Activated gamma-delta T cell (primary cell): ENCODE results near the gene SOX13.
"Not testable (repeated sequence)": the region's sequence is repeated elsewhere in the genome, so short reads cannot be mapped to it uniquely, and the experiment has no call there.

Experiments
- DNase-seq: peaks from one replicate; lab custom pipeline; 2025; lab: John Stamatoyannopoulos, UW

The SOX13 gene

DNA sequence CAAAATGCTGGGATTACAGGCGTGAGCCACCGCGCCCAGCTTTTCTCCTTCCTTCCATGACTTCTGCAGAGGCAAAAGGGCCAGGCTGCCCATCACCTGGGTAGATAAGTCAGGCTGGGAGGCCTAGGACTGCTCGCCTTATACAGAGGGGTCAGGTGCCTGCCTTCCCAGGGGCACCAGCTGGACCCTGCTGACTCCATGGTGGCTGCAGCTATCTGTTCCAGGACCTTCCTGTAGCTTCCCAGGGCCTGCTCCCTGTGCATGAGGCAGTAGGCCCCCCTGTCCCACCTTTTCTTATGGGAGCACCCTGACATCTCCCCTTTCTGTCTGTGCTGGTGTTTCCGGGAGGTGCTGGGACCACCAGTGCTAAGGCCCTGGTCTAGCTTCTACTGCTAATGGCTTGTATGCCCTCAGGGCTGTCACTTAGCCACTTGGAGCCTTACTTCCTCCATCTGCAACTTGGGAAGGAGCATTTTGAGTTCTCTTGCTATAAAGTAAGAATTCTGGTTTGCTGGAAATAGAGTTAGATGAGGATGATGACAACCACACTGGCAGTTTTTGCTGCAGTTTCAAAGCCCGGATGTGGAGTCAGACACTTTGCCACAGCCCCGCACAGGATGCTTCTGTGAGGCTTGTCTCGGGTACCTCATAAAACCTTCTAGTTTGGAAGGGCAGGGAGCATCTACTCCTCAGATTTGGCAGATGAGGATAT is 14.4 kb downstream of the SOX13 start:
- no peak for DNase-seq

DNA sequence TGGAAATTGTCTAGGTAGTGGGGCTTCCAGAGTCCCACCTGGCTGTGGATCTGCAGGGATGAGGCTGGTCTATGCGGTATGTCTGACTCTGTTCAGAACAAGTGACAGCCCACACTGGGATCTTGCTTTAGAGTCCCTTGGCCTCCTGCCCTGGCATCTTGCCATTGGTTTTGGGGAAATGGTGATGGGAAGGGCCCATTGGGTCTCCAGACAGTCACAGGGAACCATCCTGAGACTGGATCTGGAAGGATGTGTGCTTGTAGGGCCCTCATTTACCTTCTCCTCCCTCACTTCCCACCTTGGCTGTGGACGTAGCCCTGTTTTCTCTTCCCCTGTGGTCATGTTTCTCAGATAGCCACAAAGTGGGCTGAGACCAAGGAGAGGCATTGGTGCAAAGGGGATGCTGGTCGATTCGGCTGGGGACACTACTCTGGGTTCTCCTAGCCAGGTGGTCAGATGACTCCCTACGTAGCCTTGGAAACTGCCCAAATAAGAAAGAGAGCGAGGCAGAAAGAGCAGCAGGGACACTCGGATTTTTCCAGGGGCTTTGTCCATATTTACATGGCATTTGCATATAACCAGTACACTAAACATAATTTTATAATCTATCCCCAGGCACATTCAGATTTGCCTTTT is 15.1 kb downstream of the SOX13 start:
- DNase-seq: no peak

DNA sequence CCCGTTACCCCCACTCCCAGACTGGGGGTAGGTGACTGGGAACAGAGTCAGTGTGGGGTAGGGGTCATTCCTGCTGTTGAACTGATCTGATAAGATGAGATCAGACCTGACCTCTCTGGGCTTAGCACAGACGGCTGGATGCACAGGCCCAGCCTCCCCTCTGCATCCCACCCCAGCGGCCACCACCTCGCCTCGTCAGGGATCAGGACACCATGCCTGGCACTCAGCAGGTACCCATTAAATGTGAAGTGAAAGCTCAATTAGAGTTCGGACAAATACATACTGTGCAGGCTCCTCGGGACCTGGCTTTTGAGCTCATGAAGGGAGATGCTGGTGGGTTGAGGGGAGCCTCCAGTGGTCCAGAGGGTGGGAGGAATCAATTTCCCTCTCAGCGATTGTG is 15.7 kb downstream of the SOX13 start:
- no peak for DNase-seq

DNA sequence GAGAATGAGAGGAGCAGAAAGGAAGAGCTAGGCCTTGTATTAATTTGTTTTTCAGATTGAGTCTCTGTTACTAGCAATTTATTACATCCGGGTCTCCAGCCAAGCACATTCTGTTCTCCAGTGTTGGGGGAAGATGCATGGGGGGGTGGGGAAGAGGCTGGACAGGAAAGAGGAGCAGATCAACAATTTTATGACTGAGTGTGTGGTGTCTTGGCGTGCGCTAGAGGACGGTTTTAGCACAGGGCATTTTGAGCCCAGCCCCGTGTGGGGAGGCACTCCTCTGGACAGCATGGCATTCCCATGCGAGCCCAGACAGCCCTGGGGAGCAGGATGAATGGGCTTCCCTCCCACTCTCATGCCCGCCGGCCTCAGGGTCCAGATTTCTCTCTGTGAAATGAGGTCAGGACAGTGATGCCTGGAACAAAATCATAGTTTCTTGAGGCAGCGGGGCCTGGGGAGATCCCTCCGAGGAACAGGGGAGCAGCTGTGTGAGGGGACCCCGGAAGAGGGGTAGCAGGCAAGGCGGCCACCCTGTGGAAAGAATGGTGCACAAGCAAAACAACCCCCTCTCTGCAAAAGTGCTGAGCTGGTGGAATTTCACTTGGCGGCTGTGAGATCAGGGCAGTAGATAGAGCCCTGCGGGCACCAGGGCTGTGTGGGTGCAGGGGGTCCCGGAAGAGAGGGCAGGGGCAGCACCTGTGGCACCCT is 16.3 kb downstream of the SOX13 start:
- DNase-seq: no peak

DNA sequence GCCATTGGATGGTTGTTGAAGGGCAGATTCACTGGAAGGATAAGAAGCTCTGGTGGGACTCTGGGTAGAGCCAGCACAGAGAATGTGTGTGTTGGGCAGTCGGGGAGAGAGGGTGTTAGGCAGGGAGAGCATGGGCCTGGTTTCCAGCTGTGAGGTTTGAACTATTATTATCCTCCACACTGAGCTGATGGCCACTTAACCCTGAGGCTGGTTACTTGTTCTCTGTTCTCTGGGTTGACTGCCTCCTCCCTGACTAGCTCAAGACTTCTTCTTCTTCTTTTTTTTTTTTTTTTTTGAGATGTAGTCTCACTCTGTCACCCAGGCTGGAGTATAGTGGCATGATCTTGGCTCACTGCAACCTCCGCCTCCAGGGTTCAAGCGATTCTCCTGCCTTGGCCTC is 17.2 kb downstream of the SOX13 start:
- not testable (repeated sequence) for DNase-seq

DNA sequence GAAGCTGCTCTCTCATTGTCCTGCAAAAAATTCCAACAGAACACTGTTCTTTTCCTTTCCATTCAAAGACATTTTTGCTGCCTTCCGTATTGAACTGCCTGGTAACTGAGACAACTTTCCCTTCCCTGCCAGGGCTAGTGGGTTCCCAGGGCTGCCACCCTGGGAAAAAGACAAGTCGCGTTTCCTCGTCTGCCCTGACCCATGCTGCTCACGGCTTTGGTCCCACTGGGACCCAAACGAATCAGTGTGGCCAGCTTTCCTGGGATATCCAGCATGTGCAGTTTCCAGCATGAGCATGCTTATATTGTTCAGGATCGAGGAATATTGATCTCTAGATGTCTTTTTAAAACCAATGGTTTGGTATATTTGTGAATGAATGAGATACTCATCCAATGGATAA is 18.2 kb downstream of the SOX13 start:
- DNase-seq: no peak

DNA sequence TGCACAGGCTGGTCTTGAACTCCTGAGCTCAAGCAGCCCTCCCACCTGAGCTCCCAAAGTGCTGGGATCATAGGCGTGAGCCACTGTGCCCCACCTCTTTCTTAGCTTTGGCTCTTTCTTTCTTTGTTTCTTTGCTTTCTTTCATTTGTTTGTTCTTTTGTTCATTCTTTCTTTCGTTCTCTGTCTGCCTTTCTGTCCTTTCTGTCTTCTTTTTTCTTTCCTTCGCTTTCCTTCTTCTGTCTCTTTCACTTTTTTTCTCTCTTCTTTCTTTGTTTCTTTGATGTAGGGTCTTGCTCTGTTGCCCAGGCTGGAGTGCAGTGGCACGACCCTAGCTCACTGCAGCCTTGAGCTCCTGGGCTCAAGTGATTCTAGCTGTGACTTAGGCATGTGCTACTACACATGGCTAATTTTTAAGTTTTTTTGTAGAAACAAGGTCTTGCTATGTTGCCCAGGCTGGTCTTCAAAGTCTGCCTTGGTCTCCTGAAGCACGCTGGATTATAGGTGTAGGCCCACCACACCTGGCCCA is 18.9 kb downstream of the SOX13 start:
- no peak for DNase-seq

DNA sequence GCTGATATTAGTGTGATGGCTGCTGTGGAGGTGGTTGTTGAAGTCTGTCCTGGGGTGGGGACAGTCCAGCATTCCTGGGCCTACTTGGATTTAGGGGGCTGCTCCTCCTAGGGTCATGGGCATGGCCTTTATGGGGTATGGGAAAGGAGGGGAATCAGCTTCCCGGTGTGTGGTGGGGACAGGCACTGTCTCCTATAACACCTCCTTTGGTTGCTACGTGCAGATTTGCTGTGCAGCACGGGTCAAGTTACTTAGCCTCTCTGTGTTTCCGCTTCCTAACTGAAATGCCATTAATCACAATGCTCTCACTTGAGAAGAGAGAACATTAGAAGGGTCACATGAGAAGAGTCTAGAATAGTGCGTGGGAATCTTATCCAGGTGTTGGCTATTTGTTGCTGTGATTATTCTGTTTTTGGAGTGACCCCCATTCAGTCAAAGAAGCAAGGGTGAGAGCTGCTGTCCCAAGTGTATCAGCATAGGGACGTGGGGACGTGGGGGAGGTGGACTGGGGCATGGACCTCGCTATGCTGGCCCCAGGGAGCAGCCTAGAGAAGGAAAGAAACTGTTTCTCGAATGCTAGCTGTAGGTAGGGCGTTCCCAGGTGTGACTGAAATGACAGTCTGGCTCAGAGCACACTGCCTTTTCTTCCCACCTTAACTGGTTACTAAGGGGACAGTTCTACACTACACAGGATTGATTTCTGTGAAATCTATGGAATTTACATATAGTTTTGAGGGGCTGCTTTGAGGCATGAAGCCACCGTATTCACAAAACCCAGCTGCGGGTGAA is 19.9 kb downstream of the SOX13 start:
- DNase-seq: no peak

DNA sequence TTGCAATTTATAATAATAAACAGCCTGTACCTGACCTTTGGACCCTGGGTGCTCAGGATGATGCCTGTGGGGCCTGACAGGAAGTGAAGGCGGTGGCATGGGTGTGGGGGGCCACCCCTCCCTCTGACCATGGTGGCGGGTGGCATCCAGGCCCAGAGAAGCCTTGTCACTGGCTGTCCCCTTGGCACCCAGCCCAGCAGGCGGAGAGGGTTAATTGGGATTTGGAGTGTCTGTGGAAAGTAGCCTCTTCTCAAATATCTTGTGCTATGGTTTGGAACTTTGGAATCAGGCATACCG is 20.5 kb downstream of the SOX13 start:
- no peak for DNase-seq

DNA sequence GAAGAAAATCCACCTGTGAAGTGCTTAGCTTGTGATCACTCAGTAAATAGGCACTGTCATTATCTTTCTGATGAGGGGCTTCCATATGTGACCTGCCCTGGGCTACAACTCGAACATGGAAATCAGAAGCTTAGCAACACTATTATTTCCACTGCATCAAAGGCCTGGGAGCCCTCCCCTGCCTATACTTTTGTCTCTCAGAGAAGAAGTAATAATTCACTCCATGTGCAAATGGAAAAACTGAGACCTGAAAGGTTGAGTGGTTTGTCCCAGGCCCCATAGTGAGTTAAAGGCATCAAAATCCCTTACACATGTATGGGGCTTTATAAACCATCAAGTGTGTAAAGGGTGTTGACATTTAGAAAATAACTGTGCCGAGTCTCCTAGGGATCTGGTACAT is 20.9 kb downstream of the SOX13 start:
- DNase-seq: no peak

DNA sequence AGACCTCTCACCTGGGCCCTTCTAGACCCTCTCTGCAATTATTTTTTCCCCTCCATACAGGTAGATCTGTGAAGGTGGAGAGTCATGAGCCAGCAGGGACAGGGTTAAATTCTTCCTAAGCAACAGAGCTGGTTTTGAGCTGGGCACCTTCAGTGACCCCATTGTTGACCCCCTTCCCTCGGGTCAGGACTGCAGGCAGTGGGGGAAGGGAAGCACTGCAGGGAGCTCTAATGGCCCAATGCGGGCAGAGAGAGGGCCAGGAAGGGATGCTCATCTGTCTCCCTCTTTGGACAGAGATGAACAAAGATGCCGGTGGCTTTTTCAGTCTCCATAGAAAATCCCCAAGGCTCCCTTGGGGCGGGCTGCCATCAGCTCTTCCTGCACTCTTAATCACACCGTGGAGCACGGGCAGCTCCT is 21.4 kb downstream of the SOX13 start:
- no peak for DNase-seq

DNA sequence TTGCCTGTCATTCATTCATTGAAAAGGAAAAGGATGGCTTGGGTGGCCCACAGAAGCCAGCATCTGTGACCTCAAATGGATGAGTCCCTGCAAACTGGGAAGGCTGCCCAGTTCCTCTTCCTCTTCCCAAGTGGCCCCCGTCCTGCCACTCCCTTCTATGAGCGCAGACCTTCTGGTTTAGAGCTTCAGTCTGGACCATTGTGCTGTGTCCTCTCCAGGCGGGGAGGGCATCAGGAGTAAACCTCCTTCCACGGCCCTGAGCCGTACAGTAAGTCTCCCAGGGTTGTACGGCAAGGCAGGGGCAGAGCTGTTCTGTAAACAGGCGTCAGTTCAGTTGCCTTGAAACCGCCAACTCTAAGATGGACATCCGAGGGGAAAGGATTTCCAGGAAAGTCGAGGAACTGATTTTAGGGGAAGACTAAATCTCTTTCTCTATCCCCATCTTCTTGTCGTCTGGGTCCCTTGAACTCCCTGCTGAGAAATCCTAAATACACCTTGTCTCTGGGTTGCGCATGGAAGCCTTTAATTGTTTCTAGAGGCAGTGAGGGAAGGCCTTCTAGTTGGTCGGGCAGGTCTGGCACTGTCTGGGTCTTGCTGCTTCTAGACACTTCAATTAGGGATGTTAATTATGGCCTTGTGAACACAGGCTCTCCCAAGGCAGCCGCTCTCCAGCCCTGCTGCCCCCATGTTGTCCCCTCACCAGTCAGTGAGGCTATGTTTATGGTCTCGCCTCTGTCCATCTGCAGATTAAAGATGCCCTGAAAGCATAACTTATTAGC is 22.1 kb downstream of the SOX13 start:
- DNase-seq: no peak

DNA sequence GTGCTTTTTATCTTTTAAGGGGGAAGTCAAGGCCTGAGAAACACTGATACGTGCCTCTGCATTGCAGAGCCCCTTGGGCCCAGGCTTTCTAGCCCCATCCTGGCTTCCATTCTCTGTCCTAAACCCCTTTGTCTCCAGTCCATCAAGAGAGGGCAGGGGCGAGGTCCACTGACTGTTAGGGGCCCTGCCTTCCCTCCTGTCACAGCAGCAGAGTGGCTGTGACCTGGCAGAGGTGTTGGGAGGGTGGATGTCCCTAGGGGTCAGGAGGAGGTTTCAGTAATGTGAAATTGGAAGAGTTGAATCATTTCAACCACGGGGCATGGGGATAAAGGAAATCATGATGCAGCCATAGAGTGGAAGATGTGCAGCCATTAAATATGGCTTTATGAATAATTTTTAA is 24.0 kb downstream of the SOX13 start:
- DNase-seq: no peak

DNA sequence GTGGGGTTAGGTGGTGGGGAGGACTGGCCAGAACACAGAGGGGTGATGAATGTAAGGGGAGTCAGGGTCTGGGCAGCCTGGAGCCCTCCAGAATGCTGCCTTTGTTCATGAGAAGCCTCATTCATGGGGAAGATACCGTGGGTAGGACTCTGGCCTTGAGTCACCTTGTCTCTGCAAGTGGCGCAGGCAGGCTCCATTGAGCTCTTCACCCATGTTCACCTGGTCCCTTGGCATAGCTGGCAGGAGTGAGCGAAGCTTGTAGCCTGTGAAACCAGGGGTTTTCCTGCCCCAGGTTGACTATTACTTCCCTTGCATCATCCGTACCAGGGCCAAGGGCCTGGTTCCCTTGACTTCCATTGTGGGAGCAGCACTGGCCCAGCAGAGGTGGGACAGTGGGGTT is 25.8 kb downstream of the SOX13 start:
- DNase-seq: no peak

DNA sequence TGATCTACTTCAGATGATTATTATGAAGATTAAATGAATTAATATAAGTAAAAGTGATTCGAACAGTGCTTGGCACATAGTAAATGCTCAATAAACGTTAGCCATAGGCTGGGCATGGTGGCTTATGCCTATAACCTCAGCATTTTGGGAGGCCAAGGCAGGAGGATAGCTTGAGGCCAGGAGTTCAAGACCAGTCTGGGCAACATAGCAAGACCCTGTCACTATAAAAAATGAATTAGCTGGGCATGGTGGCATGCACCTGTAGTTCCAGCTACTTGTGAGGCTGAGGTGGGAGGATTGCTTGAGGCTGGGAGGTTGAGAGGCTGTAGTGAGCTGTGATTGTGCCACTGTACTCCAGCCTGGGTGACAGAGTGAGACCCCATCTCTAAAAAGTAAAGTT is 26.8 kb downstream of the SOX13 start:
- not testable (repeated sequence) for DNase-seq

DNA sequence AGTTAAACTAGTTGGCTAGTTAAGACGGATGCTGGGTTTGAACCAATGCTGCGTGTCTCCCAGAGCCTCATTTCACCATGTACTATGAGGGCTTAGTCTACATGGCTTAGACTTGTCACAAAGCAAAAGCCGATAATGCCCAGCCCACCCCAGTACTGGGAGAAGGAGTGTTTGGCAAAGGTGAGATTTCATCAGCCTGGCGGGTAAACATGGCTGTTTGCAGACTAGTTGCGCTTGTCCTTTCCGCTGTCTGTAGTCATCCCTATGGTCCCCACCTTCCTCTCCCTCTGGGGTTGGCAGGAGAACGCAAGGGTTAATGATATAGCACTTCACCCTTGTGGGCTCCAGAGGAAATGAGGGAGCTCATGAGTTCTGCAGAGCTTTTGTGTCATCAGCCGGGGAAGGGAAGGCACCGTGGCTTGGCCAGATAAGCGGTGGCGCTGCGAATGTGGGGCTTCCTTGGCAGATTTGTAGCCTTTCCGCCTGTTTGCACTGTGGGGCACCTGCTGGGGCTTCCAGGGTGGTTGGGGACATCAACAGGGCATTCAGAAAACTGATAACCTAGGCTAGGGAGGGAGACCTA is 29.2 kb downstream of the SOX13 start:
- DNase-seq: no peak

DNA sequence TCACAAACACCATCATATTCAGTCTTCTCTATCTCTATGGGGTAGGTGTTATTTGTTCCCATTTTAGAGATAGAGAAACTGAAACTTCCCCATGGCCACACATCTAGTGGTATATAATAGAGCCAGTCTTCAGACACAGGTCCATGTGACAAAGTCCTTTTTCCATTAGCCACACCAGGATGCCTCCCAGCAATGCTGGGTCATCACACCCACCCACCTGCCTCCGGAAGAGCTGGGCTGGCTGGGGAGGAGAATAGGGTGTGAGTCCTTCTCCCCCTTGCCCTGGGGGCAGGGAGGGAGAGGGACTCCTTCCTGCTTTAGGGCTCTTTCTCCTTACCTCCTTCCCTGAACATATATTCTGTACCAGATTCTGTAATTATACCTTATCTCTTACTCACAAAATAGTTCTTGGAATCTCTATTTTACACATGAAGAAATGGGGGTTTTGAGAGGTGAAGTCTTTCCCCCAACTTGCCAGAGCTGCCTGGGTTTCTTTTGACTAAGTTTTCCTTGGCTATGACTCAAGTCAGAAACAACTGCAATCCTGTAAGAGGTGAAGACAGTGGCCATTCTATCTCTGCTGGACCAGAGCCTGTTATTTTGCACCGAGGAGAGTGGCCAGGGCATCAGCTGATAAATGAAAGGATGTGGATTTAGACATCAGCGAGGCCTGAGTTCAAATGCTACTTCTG is 30.0 kb downstream of the SOX13 start:
- no peak for DNase-seq

DNA sequence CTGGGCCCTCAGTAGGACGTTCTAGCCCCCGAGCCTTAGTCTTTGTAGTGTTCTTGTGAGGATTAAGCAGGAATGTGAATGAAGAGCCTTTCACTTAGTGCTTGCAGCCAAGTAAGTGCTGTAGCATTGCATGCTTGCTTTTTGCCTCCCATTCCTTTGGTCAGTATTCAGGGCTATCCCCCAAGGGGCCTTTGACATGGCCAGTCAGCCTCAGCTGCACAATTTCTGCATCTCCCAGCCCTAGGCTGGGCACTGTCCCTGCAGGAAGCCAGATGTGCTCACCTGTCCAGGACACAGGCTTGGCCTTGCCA is 30.5 kb downstream of the SOX13 start:
- DNase-seq: no peak

DNA sequence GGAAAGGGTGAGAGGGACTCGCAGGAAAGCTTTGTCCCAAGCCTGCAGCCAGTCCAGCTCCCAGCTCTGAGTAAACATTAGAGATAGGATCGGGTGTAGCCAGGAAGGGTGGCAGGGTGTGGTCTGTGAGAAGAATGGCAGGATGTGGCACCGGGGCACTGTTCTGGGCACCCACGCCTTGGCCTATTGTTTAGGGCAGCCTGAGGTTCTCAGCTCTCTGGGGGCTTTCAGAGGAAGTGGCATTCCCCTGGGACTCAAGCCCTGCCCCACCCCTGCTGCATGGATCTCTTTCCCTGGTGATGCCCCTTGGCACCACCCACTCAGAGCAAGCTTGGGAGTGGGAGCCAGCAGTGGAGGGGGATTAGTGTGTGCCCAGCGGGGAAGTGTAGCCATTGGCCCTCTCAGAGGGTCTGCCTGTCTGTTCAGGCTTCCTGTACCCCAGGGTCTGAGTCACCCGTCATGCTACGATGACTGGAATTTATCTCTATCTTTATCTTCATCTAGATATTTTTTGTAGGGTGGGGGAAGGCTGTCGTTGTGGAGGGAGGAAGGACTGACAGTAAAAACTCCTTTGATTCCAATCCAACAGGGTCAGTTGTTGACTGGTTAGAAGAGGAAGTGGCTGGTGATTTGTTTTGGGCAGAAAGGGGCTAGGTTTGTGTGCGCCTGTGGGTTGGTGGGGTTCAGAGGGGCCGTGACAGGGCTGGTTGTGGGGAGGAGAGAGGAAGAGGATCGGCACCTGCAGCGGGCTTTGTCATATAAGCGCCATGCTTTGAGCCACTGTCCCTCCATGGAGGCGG is 31.6 kb downstream of the SOX13 start:
- no peak for DNase-seq

DNA sequence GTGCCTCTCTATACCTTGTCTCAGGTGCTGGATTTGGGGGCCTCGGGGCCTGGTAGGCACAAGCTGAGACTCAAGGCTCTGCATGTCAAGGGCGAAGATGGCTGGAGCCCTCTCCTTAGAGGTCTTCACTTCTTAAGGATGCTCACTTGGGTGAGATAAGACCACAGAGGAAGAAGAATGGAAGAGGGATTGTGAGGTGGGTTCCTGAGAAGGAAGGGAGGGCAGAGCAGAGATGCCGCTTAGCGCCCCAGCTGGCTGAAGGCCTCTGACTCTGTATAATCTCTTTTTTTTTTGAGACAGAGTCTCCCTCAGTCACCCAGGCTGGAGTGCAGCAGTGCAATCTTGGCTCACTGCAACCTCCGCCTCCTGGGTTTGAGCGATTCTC is 32.2 kb downstream of the SOX13 start:
- DNase-seq: no peak
